ENCODE results near the gene CAPZA2. TPM values are rescaled to one million over a fixed set of nuclear protein-coding genes. Genes with fewer than 3 reads are reported as not detected.
"Not testable (repeated sequence)": the region's sequence is repeated elsewhere in the genome, so short reads cannot be mapped to it uniquely, and the experiment has no call there.

The CAPZA2 gene
- total RNA-seq, 1 donor from 2014 or later = 324 TPM

DNA sequence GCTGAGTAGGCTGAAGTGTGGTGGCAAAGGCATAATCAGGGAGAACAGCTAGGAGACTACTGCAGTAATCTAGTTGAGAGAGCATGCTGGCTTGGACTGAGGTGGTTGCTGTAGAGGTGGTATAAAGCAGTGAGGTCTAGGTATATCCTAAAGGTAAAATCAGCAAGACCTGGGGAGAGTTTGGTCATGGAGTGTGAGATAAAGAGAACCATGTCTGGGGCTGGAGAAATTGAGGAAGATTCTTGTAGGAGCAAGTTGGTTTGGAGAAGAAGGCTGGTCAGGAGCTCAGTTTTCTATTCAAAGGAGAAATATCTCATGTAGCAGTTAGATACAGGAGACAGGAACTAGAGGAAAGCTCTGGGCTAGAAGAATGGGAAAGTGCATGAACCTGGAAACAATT is 58.0 kb downstream of the CAPZA2 start:
- DNase-seq = no peak

- DNase-seq = no peak
Measured at GRCh38 chr7:116922545-116922944, 60.2 kb downstream of the CAPZA2 start.

- DNase-seq = no peak
Measured at GRCh38 chr7:116924741-116925140, 62.4 kb downstream of the CAPZA2 start.

- no peak for DNase-seq
Measured at GRCh38 chr7:116929021-116929420, 66.6 kb downstream of the CAPZA2 start.

GRCh38 chr7:116929914-116930913 is 67.8 kb downstream of the CAPZA2 start:
- DNase-seq = peak; percentile 91

DNA sequence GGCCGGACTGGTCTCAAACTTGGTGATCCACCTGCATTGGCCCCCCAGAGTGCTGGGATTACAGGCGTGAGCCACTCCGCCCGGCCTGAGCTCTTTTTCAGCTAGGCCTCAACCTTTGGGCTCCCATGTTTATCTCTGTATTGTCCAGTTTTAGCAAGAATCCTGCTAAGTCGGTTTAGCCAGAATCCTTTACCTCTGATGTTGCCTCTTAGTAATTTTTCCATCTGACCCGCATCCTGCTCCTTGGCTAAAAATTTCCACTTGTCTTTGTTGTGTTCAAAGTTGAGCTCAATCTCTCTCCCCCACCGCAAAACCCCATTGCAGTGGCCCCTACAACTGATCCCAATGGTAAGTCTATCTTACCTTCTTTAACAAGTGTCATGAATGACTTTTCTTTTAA is 70.2 kb downstream of the CAPZA2 start:
- no peak for DNase-seq

DNA sequence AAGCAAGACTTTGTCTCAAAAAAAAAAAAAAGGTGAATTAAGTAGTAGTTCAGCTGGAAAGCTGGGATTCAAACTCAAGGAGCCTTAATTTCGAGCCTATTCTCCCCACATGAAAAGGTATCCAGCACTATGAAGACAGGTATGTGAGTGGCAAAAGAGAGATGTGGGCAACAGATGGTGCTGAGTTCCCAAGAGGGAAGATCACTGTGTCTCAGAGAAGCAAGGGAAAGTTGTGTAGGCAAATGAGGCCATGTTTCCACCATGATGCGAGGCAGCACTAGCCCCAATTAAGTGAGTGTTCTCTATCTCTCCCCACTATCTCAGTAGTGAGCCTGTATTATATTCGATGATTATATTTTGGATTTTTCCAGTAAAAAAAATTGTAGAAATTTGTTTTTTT is 71.1 kb downstream of the CAPZA2 start:
- no peak for DNase-seq

- DNase-seq = no peak
Measured at GRCh38 chr7:116934580-116934979, 72.2 kb downstream of the CAPZA2 start.

DNA sequence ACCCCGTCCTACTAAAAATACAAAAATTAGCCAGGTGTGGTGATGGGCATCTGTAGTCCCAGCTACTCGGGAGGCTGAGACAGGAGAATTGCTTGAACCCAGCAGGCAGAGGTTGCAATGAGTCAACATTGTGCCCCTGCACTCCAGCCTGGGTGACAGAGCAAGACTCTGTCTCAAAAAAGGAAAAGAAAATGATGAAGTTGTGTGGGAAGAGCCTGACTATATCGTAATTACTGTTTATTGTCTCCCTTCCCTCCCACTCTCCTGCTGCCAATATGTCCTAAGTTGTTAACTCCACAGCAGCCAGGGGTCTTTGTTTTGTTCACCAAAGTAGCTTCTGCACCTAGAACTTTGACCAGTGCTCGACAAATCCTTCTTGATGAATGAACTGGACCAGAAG is 74.5 kb downstream of the CAPZA2 start:
- not testable (repeated sequence) for DNase-seq

DNA sequence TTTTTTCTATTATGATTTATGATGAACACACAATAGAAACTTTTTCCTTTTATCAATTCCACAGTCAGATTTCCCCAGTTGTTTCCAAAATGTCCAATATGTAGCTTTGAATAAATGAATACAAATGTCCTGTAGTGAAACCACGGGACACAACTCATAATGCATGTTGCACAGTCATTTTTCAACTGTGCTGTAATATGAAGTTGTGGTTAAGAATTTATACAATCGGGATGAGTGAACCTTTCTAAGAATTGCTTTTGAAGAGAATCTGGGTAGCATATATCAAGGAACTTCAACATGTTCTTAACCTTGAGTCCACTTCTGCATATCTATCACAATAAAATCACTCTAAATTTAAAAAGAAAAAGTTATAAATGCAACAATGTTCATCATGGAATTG is 76.3 kb downstream of the CAPZA2 start:
- DNase-seq = no peak

GRCh38 chr7:116940689-116941370 is 78.4 kb downstream of the CAPZA2 start:
- no peak for DNase-seq

GRCh38 chr7:116942504-116942903 is 80.1 kb downstream of the CAPZA2 start:
- DNase-seq = no peak

DNA sequence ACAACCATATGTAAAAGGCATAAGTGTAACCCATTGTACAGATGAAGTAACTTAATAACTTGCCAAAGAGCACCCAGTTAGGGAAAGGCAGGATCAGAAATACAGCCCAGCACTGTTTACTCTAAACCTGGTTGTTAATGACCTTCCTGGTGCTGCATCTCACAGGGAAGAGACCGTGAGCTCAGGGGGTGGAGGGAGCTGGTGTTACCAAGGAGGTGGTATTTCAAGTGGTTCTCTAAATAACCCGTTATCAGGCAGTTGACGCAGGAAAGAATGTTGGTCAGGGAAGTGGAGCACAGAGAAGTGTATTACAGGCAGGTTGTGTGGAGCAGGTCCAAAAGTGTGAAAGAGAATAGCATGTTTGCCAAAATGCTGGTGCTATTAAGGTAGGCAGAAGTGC is 86.5 kb downstream of the CAPZA2 start:
- DNase-seq = no peak

- DNase-seq = no peak
Measured at GRCh38 chr7:116949941-116950801, 87.8 kb downstream of the CAPZA2 start.

GRCh38 chr7:116950889-116951351 is 88.5 kb downstream of the CAPZA2 start:
- no peak for DNase-seq

- no peak for DNase-seq
Measured at GRCh38 chr7:116951366-116952292, 89.2 kb downstream of the CAPZA2 start.

DNA sequence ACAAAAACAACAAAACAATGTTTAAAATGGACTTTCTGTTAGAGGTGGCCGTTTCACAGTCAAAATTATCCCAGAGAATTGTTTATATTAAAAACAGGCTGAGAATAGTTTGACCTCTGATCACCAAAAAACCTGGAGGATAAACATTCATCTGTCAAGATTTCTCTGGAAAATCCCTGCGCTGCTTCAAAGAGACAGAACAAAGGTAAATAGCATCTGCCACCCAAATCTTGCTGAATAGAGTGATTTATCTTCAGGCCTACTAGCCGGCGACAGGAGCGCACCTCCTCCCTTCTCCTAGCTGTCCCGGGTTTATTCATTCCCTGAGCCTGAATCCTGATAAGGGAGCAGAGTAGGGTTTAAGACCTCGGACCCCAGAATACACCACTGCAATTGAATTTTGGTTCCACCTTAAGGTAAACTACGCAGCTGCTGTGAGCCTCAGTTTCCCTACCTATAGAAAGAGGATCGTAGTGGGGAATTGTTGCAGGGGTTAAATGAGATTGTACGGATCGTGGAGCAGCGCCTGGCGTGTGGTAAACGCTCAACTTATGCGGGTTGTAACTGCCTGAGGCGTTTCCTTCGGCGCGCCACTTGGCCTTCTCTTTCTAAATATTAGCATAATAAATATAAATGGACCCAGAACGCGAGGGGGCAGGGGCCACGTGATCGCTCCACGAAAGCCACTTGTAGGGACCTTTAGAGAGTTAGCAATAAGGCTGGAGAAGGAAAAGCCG is 90.4 kb downstream of the CAPZA2 start:
- DNase-seq = peak; percentile 71

GRCh38 chr7:116953372-116953905 is 91.1 kb downstream of the CAPZA2 start, which contains the start of gene ST7:
ST7 (plus strand) TSS chr7:116953501; CDS start chr7:116953541, 40 bp downstream.
- DNase-seq = peak; percentile 84

DNA sequence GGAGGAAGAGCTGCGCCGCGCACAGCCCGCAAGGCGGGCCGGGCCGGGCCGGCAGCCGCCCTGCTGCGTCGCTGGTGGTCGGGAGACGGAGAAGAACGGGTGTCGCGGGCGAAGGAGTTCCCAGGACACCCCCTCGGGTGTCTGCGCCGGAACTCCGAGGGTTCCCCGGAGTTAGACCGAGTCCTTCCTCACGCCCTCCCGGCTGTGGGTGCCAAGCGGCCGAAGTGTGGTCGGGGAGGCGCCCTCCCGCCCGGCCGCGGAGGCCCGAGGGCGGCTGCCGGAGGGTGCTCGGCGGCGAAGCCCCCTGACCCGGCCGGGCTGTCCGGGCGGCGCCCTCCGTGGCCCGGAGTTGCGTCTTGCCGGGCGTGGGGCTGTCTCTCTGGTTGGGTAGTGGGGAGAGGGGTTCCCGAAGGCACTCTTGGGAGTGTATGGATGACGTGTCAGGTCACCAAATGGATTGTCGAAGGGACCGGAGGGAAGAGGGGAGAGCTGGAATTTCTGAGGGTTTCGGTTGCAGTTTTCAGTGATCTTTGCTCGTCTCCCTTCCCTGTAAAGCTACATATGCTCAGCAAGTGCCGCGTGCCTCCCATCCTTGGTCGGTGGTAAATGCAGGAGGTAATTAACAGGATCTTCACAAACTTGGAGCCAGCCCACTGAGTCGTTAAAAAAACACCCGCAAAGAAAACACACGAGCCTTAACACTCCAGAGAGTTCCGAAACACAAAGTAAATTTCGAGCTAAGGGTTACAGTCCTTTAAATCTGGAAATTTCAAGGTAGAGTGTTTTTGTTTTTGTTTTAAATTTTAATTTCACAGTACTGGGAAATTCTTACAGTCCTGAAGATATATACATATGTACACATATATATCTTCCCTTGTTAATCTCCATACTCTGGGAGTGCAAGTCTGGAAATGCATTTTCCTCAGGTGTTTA is 91.8 kb downstream of the CAPZA2 start:
- DNase-seq = peak; percentile 94
